HCT116 (cell line): ENCODE measurements around the gene OSGIN1. TPM values are rescaled to one million over a fixed set of nuclear protein-coding genes. Genes with fewer than 3 reads are reported as not detected.
A peak's percentile ranks its signal among the peaks of the same experiment; 100 is the strongest.

Experiments
- ATAC-seq: fragments of 200-7000 bp; cut with Tn5 transposase; 2 replicates; pipeline ENCODE4 v1.9.1; 2020; ENCODE audit warnings: mild to moderate bottlenecking, moderate library complexity
- BruUV-seq: library from RNA; stranded (reverse); fragments of 400-500 nt; replicated peaks from 2 replicates; lab custom pipeline; 2021; lab: Mats Ljungman, UMichigan
- CTCF ChIA-PET: fragments of 300-600 bp; sonication (Branson Sonifier 250); formaldehyde crosslinking; loops from one replicate; lab custom pipeline; 2021; ENCODE audit warnings: antibody characterized with exemption; lab: Charles Lee
- POLR2A ChIA-PET: fragments of 300-600, 350-600 bp; sonication (Branson Sonifier 250); formaldehyde crosslinking; loops from one replicate; lab custom pipeline; 2021; ENCODE audit warnings: antibody characterized with exemption; lab: Charles Lee
- RAD21 ChIA-PET, 2 experiments: fragments of 300-600 bp; sonication (Branson Sonifier 250); formaldehyde crosslinking; loops; one replicate each; lab custom pipeline; 2023; ENCODE audit warnings: low total read pairs in 2 of 2; ENCODE audit not compliant: uncharacterized antibody in 2 of 2, unreplicated experiment in 2 of 2, low non-redundant PET in 1 of 2; lab: Charles Lee
- DNase-seq: peaks from one replicate; pipeline ENCODE4 v3.0.0-alpha.2; 2010; ENCODE audit warnings: low read depth, low spot score
- H2AFZ ChIP-seq: fragments of 200-600 bp; shearing (Covaris generic), sonication (generic); 2 replicates; pipeline ENCODE4 v1.6.1; 2017; ENCODE audit warnings: low read depth, mixed run types, mixed read lengths, antibody characterized with exemption, low read length; ENCODE audit not compliant: poor library complexity, severe bottlenecking
- H3K27ac ChIP-seq: 2 replicates; pipeline ENCODE4 v1.5.1; 2012; ENCODE audit warnings: low read depth, low read length
- H3K27me3 ChIP-seq: fragments of 200-600 bp; sonication (generic); 2 replicates; pipeline ENCODE4 v1.6.1; 2016; ENCODE audit warnings: mixed run types, low read length, mixed read lengths; ENCODE audit not compliant: insufficient read depth
- H3K36me3 ChIP-seq, 2 experiments: fragments of 200-500 bp in 1 of 2; fragments of 200-600 bp in 1 of 2; sonication (Bioruptor generic) in 1 of 2; sonication (generic) in 1 of 2; 2 replicates each; pipeline versions ENCODE4 v1.5.1 to v1.6.1; 2014 to 2016; ENCODE audit warnings: low read length in 2 of 2, inconsistent platforms in 1 of 2, mixed read lengths in 1 of 2, mixed run types in 1 of 2; ENCODE audit not compliant: insufficient read depth in 2 of 2, control insufficient read depth in 1 of 2
- H3K4me1 ChIP-seq, 2 experiments: fragments of 200-600 bp in 1 of 2; sonication (generic) in 1 of 2; 2 replicates each; pipeline versions ENCODE4 v1.5.1 to v1.6.1; 2012 to 2017; ENCODE audit warnings: low read length in 2 of 2, inconsistent platforms in 1 of 2, mild to moderate bottlenecking in 1 of 2, mixed read lengths in 1 of 2, mixed run types in 1 of 2, moderate library complexity in 1 of 2; ENCODE audit not compliant: insufficient read depth in 2 of 2, control insufficient read depth in 1 of 2
- H3K4me2 ChIP-seq: fragments of 200-600 bp; sonication (generic); 2 replicates; pipeline ENCODE4 v1.6.1; 2017; ENCODE audit warnings: mixed run types, low read length, mixed read lengths
- H3K4me3 ChIP-seq, 2 experiments: fragments of 200-600 bp in 1 of 2; sonication (generic) in 1 of 2; replicated peaks in 1 of 2; 2 replicates each; pipeline ENCODE4 v1.5.1; 2011 to 2016; ENCODE audit warnings: low read length in 2 of 2, control low read depth in 1 of 2, low read depth in 1 of 2, mild to moderate bottlenecking in 1 of 2, mixed read lengths in 1 of 2, mixed run types in 1 of 2
- H3K79me2 ChIP-seq: fragments of 200-600 bp; sonication (generic); 2 replicates; pipeline ENCODE4 v1.6.1; 2017; ENCODE audit warnings: mild to moderate bottlenecking, mixed run types, low read length, moderate library complexity, mixed read lengths; ENCODE audit not compliant: insufficient read depth
- H3K9ac ChIP-seq: fragments of 200-600 bp; sonication (generic); 2 replicates; pipeline ENCODE4 v1.6.1; 2016; ENCODE audit warnings: low read length, mixed read lengths
- H3K9me2 ChIP-seq: fragments of 200-600 bp; sonication (generic), shearing (Covaris generic); 2 replicates; pipeline ENCODE4 v1.6.1; 2017; ENCODE audit warnings: mixed run types, mild to moderate bottlenecking, moderate library complexity; ENCODE audit not compliant: insufficient read depth
- H3K9me3 ChIP-seq, 2 experiments: fragments of 200-500 bp in 1 of 2; fragments of 200-600 bp in 1 of 2; sonication (Bioruptor generic) in 1 of 2; sonication (generic) in 1 of 2; 2 replicates each; pipeline ENCODE4 v1.6.1; 2014 to 2017; ENCODE audit warnings: low read length in 2 of 2, mixed read lengths in 2 of 2, inconsistent platforms in 1 of 2, low read depth in 1 of 2, mild to moderate bottlenecking in 1 of 2, mixed run types in 1 of 2, moderate library complexity in 1 of 2; ENCODE audit not compliant: control insufficient read depth in 1 of 2, insufficient read depth in 1 of 2
- H4K20me1 ChIP-seq: fragments of 200-600 bp; sonication (generic), shearing (Covaris generic); 2 replicates; pipeline ENCODE4 v1.6.1; 2017; ENCODE audit warnings: mixed run types, mild to moderate bottlenecking, moderate library complexity; ENCODE audit not compliant: insufficient read depth
- JUND ChIP-seq: IDR thresholded peaks from 2 replicates; pipeline ENCODE4 v1.6.1; 2012
- REST ChIP-seq: IDR thresholded peaks from 2 replicates; pipeline ENCODE4 v1.6.1; 2012; ENCODE audit warnings: low read depth
- intact Hi-C: fragments of 100-400 bp; cut with micrococcal nuclease; formaldehyde crosslinking; loops from 2 replicates; pipeline ENCODE4 v1.10.0; 2022
- total RNA-seq: library from RNA; stranded (reverse); gene quantifications from one replicate; pipeline ENCODE4 v1.2.1, GENCODE V29; 2021; ENCODE audit not compliant: unreplicated experiment

The OSGIN1 gene
- total RNA-seq, 1 experiment from 2014 or later: 19.8 TPM

GRCh38 chr16:83925957-83926725 is 26.9 kb upstream of the OSGIN1 start:
- POLR2A ChIA-PET: interaction anchor here (1.0 to 2.0 kb wide), 3 partner anchors 10 to 30 kb away, joined by 4 to 8 read pairs (median 5); partner anchors contain the start of gene OSGIN1
- Histone ChIP-seq H3K79me2 (no peaks in the 10 kb centered on the region), H3K27me3 (no peaks in the 10 kb centered on the region), H3K9me2 (no peaks in the 10 kb centered on the region), H3K4me3 (no peak overlapping the region), H3K36me3 (no peaks in the 10 kb centered on the region), H2AFZ (no peak overlapping the region), H3K4me1 (peaks cover 7 to 26% of the 10 kb centered on the region in 2 experiments), H3K27ac (no peak overlapping the region), H4K20me1 (no peaks in the 10 kb centered on the region), H3K4me2 (peak overlapping the region; percentile 86), H3K9ac (no peak overlapping the region), H3K9me3 (no peaks in the 10 kb centered on the region)
- ATAC-seq (0 out of 2 replicates have a peak, but pooled peaks have one; percentile 0), DNase-seq (no peak)
- no TSS peak for BruUV-seq
- TF ChIP-seq REST: no peak
- TF ChIP-seq JUND: no peak
- CTCF ChIA-PET: interaction anchor here (0.9 to 2.5 kb wide), 13 partner anchors 9 to 1046 kb away, joined by 3 to 13 read pairs (median 4); partner anchors contain the start of genes MLYCD and OSGIN1
- intact Hi-C loops: loop anchor here (1.0 kb wide), 3 partner anchors 27 to 139 kb away; partner anchors contain the start of gene OSGIN1
- RAD21 ChIA-PET: interaction anchor here (1.0 kb wide), 2 partner anchors 28 kb away, joined by 3 to 4 read pairs; partner anchors contain the start of gene OSGIN1 (in 1 of the 2)
